ENCODE results near the gene KCTD21.
"Not testable (repeated sequence)": the region's sequence is repeated elsewhere in the genome, so short reads cannot be mapped to it uniquely, and the experiment has no call there.

Gene KCTD21

GRCh38 chr11:78188286-78189173 is at the start of gene KCTD21, which contains the start of gene USP35:
Gene KCTD21 (minus strand): TSS chr11:78188626. CDS start chr11:78174554, 14,072 bp downstream.
Gene USP35 (plus strand): TSS chr11:78188919. CDS start chr11:78196246, 7,327 bp downstream.
- Histone ChIP-seq H3K4me1 (ENCODE audit: insufficient read depth, poor library complexity, severe bottlenecking) (peaks cover 14% of the 10 kb centered on the region), H3K4me3 (ENCODE audit: severe bottlenecking) (peak within 1 kb of the TSS; percentile 79), H3K27ac (ENCODE audit: poor library complexity, severe bottlenecking) (peak within 1 kb of the TSS; percentile 81), H3K9me3 (ENCODE audit: severe bottlenecking) (no peaks in the 10 kb centered on the region), H3K36me3 (ENCODE audit: low read depth) (no peaks in the 10 kb centered on the region), H3K27me3 (ENCODE audit: insufficient read depth, poor library complexity, severe bottlenecking) (no peaks in the 10 kb centered on the region)
- DNase-seq (ENCODE audit: low spot score) (peak; percentile 96), ATAC-seq (ENCODE audit: low read depth) (peak; percentile 95)
- no peak for TF ChIP-seq CTCF (IDR thresholded peaks at IDR 0.05; ENCODE audit: poor library complexity, severe bottlenecking)

- Histone ChIP-seq H3K4me3 (ENCODE audit: severe bottlenecking) (no peak overlapping the region), H3K9me3 (ENCODE audit: severe bottlenecking) (no peaks in the 10 kb centered on the region), H3K36me3 (ENCODE audit: low read depth) (no peaks in the 10 kb centered on the region), H3K27me3 (ENCODE audit: insufficient read depth, poor library complexity, severe bottlenecking) (no peaks in the 10 kb centered on the region), H3K27ac (ENCODE audit: poor library complexity, severe bottlenecking) (no peak overlapping the region), H3K4me1 (ENCODE audit: insufficient read depth, poor library complexity, severe bottlenecking) (no peaks in the 10 kb centered on the region)
- no peak for DNase-seq (ENCODE audit: low spot score)
- no peak for ATAC-seq (ENCODE audit: low read depth)
- no peak for TF ChIP-seq CTCF (IDR thresholded peaks at IDR 0.05; ENCODE audit: poor library complexity, severe bottlenecking)
These were observed 49.0 kb upstream of the KCTD21 start for GRCh38 chr11:78237293-78238046.

- H3K27ac ChIP-seq (ENCODE audit: poor library complexity, severe bottlenecking) = no peak overlapping the region
- H3K4me3 ChIP-seq (ENCODE audit: severe bottlenecking) = no peak overlapping the region
- DNase-seq (ENCODE audit: low spot score) (no peak), ATAC-seq (ENCODE audit: low read depth) (no peak)
- TF ChIP-seq CTCF (IDR thresholded peaks at IDR 0.05; ENCODE audit: poor library complexity, severe bottlenecking) = no peak
- no peaks in the 10 kb centered on the region for H3K27me3 ChIP-seq (ENCODE audit: insufficient read depth, poor library complexity, severe bottlenecking)
- no peaks in the 10 kb centered on the region for H3K9me3 ChIP-seq (ENCODE audit: severe bottlenecking)
- no peaks in the 10 kb centered on the region for H3K36me3 ChIP-seq (ENCODE audit: low read depth)
- H3K4me1 ChIP-seq (ENCODE audit: insufficient read depth, poor library complexity, severe bottlenecking) = no peaks in the 10 kb centered on the region
These were observed 45.6 kb upstream of the KCTD21 start for GRCh38 chr11:78234006-78234405.

GRCh38 chr11:78233046-78233445 is 44.6 kb upstream of the KCTD21 start:
- ATAC-seq (ENCODE audit: low read depth); H3K27ac ChIP-seq (ENCODE audit: poor library complexity, severe bottlenecking); H3K36me3 ChIP-seq (ENCODE audit: low read depth); H3K4me3 ChIP-seq (ENCODE audit: severe bottlenecking); H3K27me3 ChIP-seq (ENCODE audit: insufficient read depth, poor library complexity, severe bottlenecking); H3K9me3 ChIP-seq (ENCODE audit: severe bottlenecking); H3K4me1 ChIP-seq (ENCODE audit: insufficient read depth, poor library complexity, severe bottlenecking); DNase-seq (ENCODE audit: low spot score): not testable (repeated sequence)

- no peaks in the 10 kb centered on the region for H3K9me3 ChIP-seq (ENCODE audit: severe bottlenecking)
- H3K27ac ChIP-seq (ENCODE audit: poor library complexity, severe bottlenecking) = no peak overlapping the region
- no peaks in the 10 kb centered on the region for H3K27me3 ChIP-seq (ENCODE audit: insufficient read depth, poor library complexity, severe bottlenecking)
- no peak overlapping the region for H3K4me3 ChIP-seq (ENCODE audit: severe bottlenecking)
- H3K4me1 ChIP-seq (ENCODE audit: insufficient read depth, poor library complexity, severe bottlenecking) = no peaks in the 10 kb centered on the region
- H3K36me3 ChIP-seq (ENCODE audit: low read depth) = no peaks in the 10 kb centered on the region
- no peak for ATAC-seq (ENCODE audit: low read depth)
- TF ChIP-seq CTCF (IDR thresholded peaks at IDR 0.05; ENCODE audit: poor library complexity, severe bottlenecking) = no peak
- no peak for DNase-seq (ENCODE audit: low spot score)
These were observed 43.6 kb upstream of the KCTD21 start for GRCh38 chr11:78231962-78232501.

Data from RWPE2 (cell line).